Spinal cord (tissue), 10 donors: Measurements from ENCODE around the gene ATXN7. TPM values are rescaled to one million over a fixed set of nuclear protein-coding genes. Genes with fewer than 3 reads are reported as not detected.

Experiments used
- DNase-seq, 6 donors: peaks; one replicate each; pipeline versions ENCODE4 v3.0.0 to v3.0.0-alpha.2; 2013 to 2015; ENCODE audit warnings: low spot score in 6 of 6, low read depth in 4 of 6
- H3K27ac ChIP-seq: one replicate; pipeline ENCODE4 v1.5.1; 2013; ENCODE audit warnings: low read depth, low read length, control low read depth
- H3K27me3 ChIP-seq: one replicate; pipeline ENCODE4 v1.6.1; 2013; ENCODE audit warnings: low read length; ENCODE audit not compliant: control insufficient read depth, insufficient read depth
- H3K36me3 ChIP-seq: one replicate; pipeline ENCODE4 v1.6.1; 2013; ENCODE audit warnings: low read length; ENCODE audit not compliant: control insufficient read depth, insufficient read depth
- H3K4me1 ChIP-seq: one replicate; pipeline ENCODE4 v1.6.1; 2013; ENCODE audit warnings: low read length; ENCODE audit not compliant: control insufficient read depth, insufficient read depth
- H3K4me3 ChIP-seq: one replicate; pipeline ENCODE4 v1.5.1; 2013; ENCODE audit warnings: low read depth, low read length, control low read depth
- H3K9me3 ChIP-seq: one replicate; pipeline ENCODE4 v1.6.1; 2013; ENCODE audit warnings: low read length; ENCODE audit not compliant: control insufficient read depth, insufficient read depth
- WGBS: methylation state at CpG from one replicate; pipeline ENCODE4 v1.1.5; 2013; ENCODE audit warnings: missing lambda C conversion rate; ENCODE audit not compliant: insufficient coverage; 5-methylcytosine and 5-hydroxymethylcytosine counted together
- polyA plus RNA-seq, 2 donors: library from polyadenylated mRNA; unstranded; fragments of 120-200 nt; gene quantifications; one replicate each; pipeline ENCODE4 v1.2.1, GENCODE V29; 2013; ENCODE audit not compliant: insufficient read length in 2 of 2
- total RNA-seq, 2 donors: library from RNA; depleted of rRNA in 1 of 2; stranded (reverse); fragments of 120-200 nt in 1 of 2; fragments of >200 nt in 1 of 2; gene quantifications; one replicate each; pipeline versions ENCODE4 v1.2.3 to v1.2.4, GENCODE V29; 2013 to 2014
- donor health status: healthy.

The ATXN7 gene
- total and polyA plus RNA-seq, 4 donors = 13.8 to 14.9 (median 14.7) TPM

- Histone ChIP-seq H3K27me3 (no peaks in the 10 kb centered on the region), H3K4me3 (peak overlapping the region; percentile 85), H3K36me3 (peaks cover 3% of the 10 kb centered on the region), H3K27ac (peak overlapping the region; percentile 68), H3K9me3 (no peaks in the 10 kb centered on the region), H3K4me1 (peaks cover 8% of the 10 kb centered on the region)
- 19% methylated on average over 18 of the region's 24 CpGs for WGBS
- no peak for DNase-seq
Observed at GRCh38 chr3:64022451-64023186, 159.0 kb downstream of the ATXN7 start.

DNA sequence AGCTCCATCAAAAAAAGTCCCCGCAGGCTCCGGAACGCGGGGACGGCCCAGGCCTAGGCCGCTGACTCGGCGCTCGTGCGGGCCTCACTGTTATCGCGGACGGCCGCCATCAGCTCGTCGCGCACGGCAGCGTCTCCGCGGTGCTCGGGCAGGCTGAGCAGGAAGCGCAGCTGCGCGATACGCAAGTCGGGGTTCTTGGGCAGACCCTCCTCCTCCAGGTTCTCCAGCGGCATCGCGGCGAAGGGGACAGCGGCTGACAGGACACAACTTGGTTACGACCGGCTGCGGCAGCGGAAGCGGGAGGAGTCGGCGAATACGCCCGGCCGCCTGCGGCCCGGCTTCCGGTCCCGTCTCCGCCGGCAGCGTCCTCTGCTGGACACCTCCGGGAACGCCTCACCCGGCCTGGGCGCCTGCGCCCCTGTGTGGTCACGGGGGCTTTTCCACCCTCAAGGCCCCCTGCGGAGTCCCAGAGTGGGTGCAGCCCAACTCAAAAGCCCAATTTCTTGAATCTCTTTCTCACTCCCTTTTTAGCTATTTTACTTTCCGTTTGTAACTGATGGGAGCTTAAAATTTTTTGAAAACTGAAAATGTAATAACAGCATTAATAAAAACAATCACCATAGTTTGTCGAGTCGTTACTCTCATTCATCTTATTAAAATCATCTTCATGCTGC lies 159.7 kb downstream of the ATXN7 start, which contains the start of gene PSMD6:
Gene PSMD6, minus strand, starts transcription at position 308 of the 674 bp plus-strand sequence. Its CDS starts 75 bp downstream, at position 233.
- Histone ChIP-seq H3K4me1 (peaks cover 8% of the 10 kb centered on the region), H3K27ac (peak within 1 kb of the TSS; percentile 68), H3K36me3 (peaks cover 3% of the 10 kb centered on the region), H3K4me3 (peak within 1 kb of the TSS; percentile 85), H3K27me3 (no peaks in the 10 kb centered on the region), H3K9me3 (no peaks in the 10 kb centered on the region)
- under 1% methylated on average over 56 of the region's 59 CpGs for WGBS
- DNase-seq = peak; percentile 68 to 95 (median 74)

- H3K27ac ChIP-seq = peak overlapping the region; percentile 6
- no peaks in the 10 kb centered on the region for H3K9me3 ChIP-seq
- H3K27me3 ChIP-seq = no peaks in the 10 kb centered on the region
- H3K4me1 ChIP-seq = peaks cover 8% of the 10 kb centered on the region
- no peak for DNase-seq
- peaks cover 3% of the 10 kb centered on the region for H3K36me3 ChIP-seq
- 78% methylated on average over 2 of the region's 5 CpGs for WGBS
- H3K4me3 ChIP-seq = no peak overlapping the region
Observed at GRCh38 chr3:64023861-64024223, 160.2 kb downstream of the ATXN7 start.

DNA sequence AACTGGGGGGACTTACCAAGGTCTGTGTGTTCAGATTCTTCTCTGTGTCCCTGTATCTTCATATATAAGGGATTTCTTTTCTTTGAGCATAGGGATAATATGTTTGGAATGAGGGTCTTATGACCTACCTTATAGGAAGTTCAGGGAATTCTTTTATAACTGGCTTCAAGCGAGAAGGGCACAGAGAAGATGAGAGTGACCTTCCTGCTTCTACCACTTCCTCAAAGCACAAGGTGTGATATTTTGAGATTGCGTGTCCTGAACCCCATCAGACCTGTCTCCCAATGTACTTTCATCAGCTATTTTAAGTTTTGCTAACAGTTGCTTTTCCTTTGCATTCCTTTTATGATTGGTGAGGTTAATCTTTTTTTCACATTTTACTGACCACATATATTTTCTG lies 162.7 kb downstream of the ATXN7 start:
- no CpG with 5 or more reads among the region's 2 CpGs for WGBS
- Histone ChIP-seq H3K4me3 (no peak overlapping the region), H3K36me3 (peaks cover 3% of the 10 kb centered on the region), H3K9me3 (no peaks in the 10 kb centered on the region), H3K4me1 (peaks cover 16% of the 10 kb centered on the region), H3K27ac (no peak overlapping the region), H3K27me3 (peaks cover 3% of the 10 kb centered on the region)
- DNase-seq = no peak

DNA sequence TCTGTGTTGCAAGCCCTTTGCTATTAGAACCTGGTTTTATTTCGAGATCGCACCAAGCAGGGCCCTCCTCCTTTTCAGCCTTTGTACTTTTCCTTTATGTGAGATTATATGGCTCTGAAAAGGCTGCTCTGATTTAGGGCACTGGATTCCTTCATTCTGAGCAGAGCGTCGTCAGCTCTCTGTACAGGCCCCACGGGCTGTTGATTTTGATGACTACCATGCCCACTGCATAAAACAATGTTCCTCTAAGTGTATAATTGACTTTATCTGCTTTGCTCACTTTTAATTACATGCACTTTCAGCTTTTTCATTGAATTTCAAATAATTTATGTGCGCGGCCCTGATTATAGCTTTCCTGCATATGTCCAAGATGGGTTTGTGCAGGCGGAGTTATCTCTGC lies 164.0 kb downstream of the ATXN7 start:
- 44% methylated on average over 3 of the region's 8 CpGs for WGBS
- H3K27me3 ChIP-seq = peaks cover 3% of the 10 kb centered on the region
- peak in 1 of 6 donors; percentile 63 for DNase-seq
- no peaks in the 10 kb centered on the region for H3K9me3 ChIP-seq
- H3K36me3 ChIP-seq = no peaks in the 10 kb centered on the region
- H3K4me3 ChIP-seq = no peak overlapping the region
- no peak overlapping the region for H3K27ac ChIP-seq
- peaks cover 10% of the 10 kb centered on the region for H3K4me1 ChIP-seq

DNA sequence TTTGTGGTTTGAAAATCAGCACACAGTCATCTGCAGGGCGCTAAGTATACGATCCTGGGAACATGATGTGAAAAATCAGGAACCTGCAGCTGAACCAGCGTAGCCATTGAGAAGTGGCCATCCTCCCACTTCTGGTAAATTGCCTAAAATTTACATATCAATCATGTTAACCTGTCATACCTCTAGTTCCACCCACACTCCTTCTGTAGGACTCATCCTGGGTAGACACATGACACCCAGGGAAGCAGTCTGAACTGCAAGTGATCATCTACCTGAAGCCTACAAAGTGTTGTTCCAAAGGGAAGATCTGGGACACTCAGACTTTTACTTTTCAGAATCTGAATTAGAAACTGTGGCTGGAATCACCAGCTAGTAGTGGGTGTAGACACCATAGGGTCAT lies 165.1 kb downstream of the ATXN7 start:
- no peak for DNase-seq
- Histone ChIP-seq H3K27ac (no peak overlapping the region), H3K4me3 (no peak overlapping the region), H3K36me3 (no peaks in the 10 kb centered on the region), H3K27me3 (peaks cover 3% of the 10 kb centered on the region), H3K4me1 (peaks cover 8% of the 10 kb centered on the region), H3K9me3 (no peaks in the 10 kb centered on the region)
- WGBS = 78% methylated on average over 3 of the region's 3 CpGs

- WGBS = 97% methylated on average over 4 of the region's 4 CpGs
- peaks cover 3% of the 10 kb centered on the region for H3K27me3 ChIP-seq
- H3K27ac ChIP-seq = no peak overlapping the region
- H3K4me1 ChIP-seq = peaks cover 8% of the 10 kb centered on the region
- DNase-seq = no peak
- no peaks in the 10 kb centered on the region for H3K36me3 ChIP-seq
- H3K4me3 ChIP-seq = no peak overlapping the region
- H3K9me3 ChIP-seq = no peaks in the 10 kb centered on the region
Observed at GRCh38 chr3:64029287-64029686, 165.6 kb downstream of the ATXN7 start.

DNA sequence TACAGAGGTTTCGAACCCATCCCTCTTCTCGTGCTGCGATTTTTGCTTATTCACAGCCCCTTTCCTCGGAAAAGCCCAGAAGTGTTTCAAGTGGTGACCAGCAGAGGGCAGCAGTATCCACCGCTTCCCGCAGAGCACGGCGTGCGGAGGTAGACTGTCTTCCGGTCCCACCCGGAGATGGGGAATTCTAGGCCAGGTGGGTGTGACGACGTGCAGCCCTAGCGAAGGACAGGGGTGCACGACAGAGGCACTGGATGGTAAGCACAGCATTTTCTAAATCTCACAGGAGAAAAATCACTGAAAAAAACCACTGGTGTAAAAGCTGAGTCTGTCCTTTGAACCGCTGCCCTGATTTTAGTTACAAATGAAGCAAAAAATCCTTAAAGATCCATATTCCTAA lies 167.1 kb downstream of the ATXN7 start:
- no peaks in the 10 kb centered on the region for H3K9me3 ChIP-seq
- H3K27ac ChIP-seq = no peak overlapping the region
- H3K27me3 ChIP-seq = peaks cover 3% of the 10 kb centered on the region
- peak overlapping the region; percentile 35 for H3K4me3 ChIP-seq
- peak in 4 of 6 donors; percentile 65 to 96 (median 81) for DNase-seq
- H3K36me3 ChIP-seq = no peaks in the 10 kb centered on the region
- 6% methylated on average over 15 of the region's 16 CpGs for WGBS
- peaks cover 8% of the 10 kb centered on the region for H3K4me1 ChIP-seq

- Histone ChIP-seq H3K4me1 (peaks cover 8% of the 10 kb centered on the region), H3K9me3 (no peaks in the 10 kb centered on the region), H3K27ac (peak overlapping the region; percentile 21), H3K27me3 (peaks cover 3% of the 10 kb centered on the region), H3K4me3 (no peak overlapping the region), H3K36me3 (no peaks in the 10 kb centered on the region)
- DNase-seq = peak in 2 of 6 donors; percentile 12 to 77
- WGBS = 59% methylated on average over 5 of the region's 13 CpGs
Observed at GRCh38 chr3:64031540-64032508, 168.2 kb downstream of the ATXN7 start.
